GM18526 (cell line): ENCODE results near the gene EPHB1.

ENCODE experiments used
- POLR2A ChIP-seq: IDR thresholded peaks from 3 replicates; pipeline ENCODE4 v1.6.1; 2011; ENCODE audit not compliant: insufficient read length; ENCODE audit errors: extremely low read depth

The EPHB1 gene

GRCh38 chr3:135304378-135304777 lies 509.3 kb downstream of the EPHB1 start:
- TF ChIP-seq POLR2A = no peak
